Endothelial cell of umbilical vein (primary cell): Measurements from ENCODE around the gene HABP2.

Source experiments
- CTCF ChIP-seq, 2 donors: IDR thresholded peaks; 1 replicate in 1 of 2; 2 replicates in 1 of 2; pipeline ENCODE4 v1.5.1; 2011; ENCODE audit warnings: low read length in 2 of 2, mild to moderate bottlenecking in 2 of 2, moderate library complexity in 2 of 2, control low read depth in 1 of 2, inconsistent platforms in 1 of 2, low read depth in 1 of 2; ENCODE audit not compliant: insufficient read depth in 1 of 2; ENCODE audit errors: extremely low read depth in 1 of 2
- EZH2 ChIP-seq: IDR thresholded peaks from 2 replicates; pipeline ENCODE4 v1.6.1; 2012; ENCODE audit warnings: borderline replicate concordance, low read depth, mild to moderate bottlenecking, moderate library complexity, low read length, inconsistent platforms; ENCODE audit not compliant: severe bottlenecking
- FOS ChIP-seq: IDR thresholded peaks from 2 replicates; pipeline ENCODE4 v1.6.1; 2011; ENCODE audit warnings: mild to moderate bottlenecking, low read length, moderate library complexity, borderline replicate concordance; ENCODE audit not compliant: insufficient read depth
- MAX ChIP-seq: IDR thresholded peaks from 2 replicates; pipeline ENCODE4 v1.6.1; 2011; ENCODE audit not compliant: insufficient read depth, insufficient read length
- MYC ChIP-seq: IDR thresholded peaks from one replicate; pipeline ENCODE4 v1.6.1; 2011; ENCODE audit warnings: mild to moderate bottlenecking, low read depth, low read length
- POLR2A ChIP-seq: IDR thresholded peaks from 2 replicates; pipeline ENCODE4 v1.6.1; 2012; ENCODE audit warnings: low read depth, mild to moderate bottlenecking, control low read depth, low read length
- POLR2AphosphoS5 ChIP-seq: IDR thresholded peaks from 2 replicates; pipeline ENCODE4 v1.6.1; 2012; ENCODE audit warnings: low read depth, mild to moderate bottlenecking, control low read depth, low read length, moderate library complexity; ENCODE audit not compliant: insufficient read depth

- no peak for TF ChIP-seq MAX
- no peak for TF ChIP-seq CTCF (IDR thresholded peaks at IDR 0.05; ENCODE audit: extremely low read depth in 1 of 2, insufficient read depth in 1 of 2, low read depth in 1 of 2, low read length in 2 of 2)
- TF ChIP-seq POLR2A, result no peak
- TF ChIP-seq POLR2AphosphoS5, result no peak
- no peak for TF ChIP-seq MYC
- no peak for TF ChIP-seq EZH2
- no peak for TF ChIP-seq FOS
Measured at GRCh38 chr10:113554214-113554613, 1.4 kb downstream of the HABP2 start.
